Naive thymus-derived CD4-positive, alpha-beta T cell (primary cell): ENCODE data around the gene BAZ1B. TPM values are rescaled to one million over a fixed set of nuclear protein-coding genes. Genes with fewer than 3 reads are reported as not detected.

Source experiments
- ATAC-seq: fragments of 150-1000 bp; cut with Tn5 transposase; 2 replicates; pipeline ENCODE4 v1.10.0; 2021; ENCODE audit warnings: mild to moderate bottlenecking, moderate library complexity
- CTCF ChIA-PET: fragments of 350-600 bp; sonication (Branson Sonifier 250); formaldehyde crosslinking; loops from one replicate; lab custom pipeline; 2021; ENCODE audit warnings: antibody characterized with exemption; lab: Charles Lee
- POLR2A ChIA-PET: fragments of 350-600 bp; sonication (Branson Sonifier 250); formaldehyde crosslinking; loops from one replicate; lab custom pipeline; 2021; ENCODE audit warnings: antibody characterized with exemption, inconsistent platforms; lab: Charles Lee
- DNase-seq, 9 donors: peaks; one replicate each; pipeline versions ENCODE4 v3.0.0 to v3.0.0-alpha.2; 2020 to 2022; ENCODE audit warnings: mixed read lengths in 1 of 9
- H3K27ac ChIP-seq: one replicate; pipeline ENCODE4 v1.7.0; 2013; ENCODE audit warnings: mild to moderate bottlenecking, low read depth, low read length, moderate library complexity
- H3K27me3 ChIP-seq, 2 donors: one replicate each; pipeline ENCODE4 v1.7.0; 2013; ENCODE audit warnings: low read length in 2 of 2, mild to moderate bottlenecking in 2 of 2, moderate library complexity in 2 of 2; ENCODE audit not compliant: control insufficient read depth in 2 of 2, insufficient read depth in 2 of 2
- H3K36me3 ChIP-seq, 3 experiments: 1 replicate in 2 of 3; 2 replicates in 1 of 3; pipeline ENCODE4 v1.7.0; 2013; ENCODE audit warnings: low read length in 3 of 3, mild to moderate bottlenecking in 3 of 3, moderate library complexity in 1 of 3; ENCODE audit not compliant: insufficient read depth in 3 of 3, control insufficient read depth in 2 of 3
- H3K4me1 ChIP-seq, 2 donors: one replicate each; pipeline ENCODE4 v1.7.0; 2013; ENCODE audit warnings: low read length in 2 of 2, mild to moderate bottlenecking in 2 of 2, moderate library complexity in 1 of 2; ENCODE audit not compliant: control insufficient read depth in 2 of 2, insufficient read depth in 2 of 2
- H3K4me3 ChIP-seq: 2 replicates; pipeline ENCODE4 v1.7.0; 2013; ENCODE audit warnings: mild to moderate bottlenecking, low read length
- H3K9me3 ChIP-seq, 3 experiments: 1 replicate in 2 of 3; 2 replicates in 1 of 3; pipeline ENCODE4 v1.7.0; 2013; ENCODE audit warnings: low read length in 3 of 3; ENCODE audit not compliant: control insufficient read depth in 2 of 3
- H3K27ac Mint-ChIP-seq, 9 donors: one replicate each; pipeline ENCODE4 v1.8.0; 2020 to 2022; ENCODE audit warnings: mixed read lengths in 9 of 9, mild to moderate bottlenecking in 8 of 9, moderate library complexity in 5 of 9, inconsistent platforms in 2 of 9
- H3K27me3 Mint-ChIP-seq, 5 donors: one replicate each; pipeline ENCODE4 v1.8.0; 2021 to 2022; ENCODE audit warnings: mixed read lengths in 5 of 5, mild to moderate bottlenecking in 1 of 5
- H3K36me3 Mint-ChIP-seq, 5 donors: one replicate each; pipeline ENCODE4 v1.8.0; 2020 to 2022; ENCODE audit warnings: mixed read lengths in 5 of 5, mild to moderate bottlenecking in 3 of 5, inconsistent platforms in 1 of 5
- H3K4me1 Mint-ChIP-seq, 7 donors: one replicate each; pipeline ENCODE4 v1.8.0; 2020 to 2022; ENCODE audit warnings: mixed read lengths in 7 of 7, mild to moderate bottlenecking in 3 of 7, inconsistent platforms in 1 of 7
- H3K4me3 Mint-ChIP-seq, 10 donors: one replicate each; pipeline ENCODE4 v1.8.0; 2020 to 2022; ENCODE audit warnings: mild to moderate bottlenecking in 10 of 10, mixed read lengths in 10 of 10, moderate library complexity in 6 of 10, inconsistent platforms in 2 of 10
- H3K9me3 Mint-ChIP-seq, 11 donors: one replicate each; pipeline ENCODE4 v1.8.0; 2020 to 2022; ENCODE audit warnings: mixed read lengths in 11 of 11, mild to moderate bottlenecking in 4 of 11, inconsistent platforms in 1 of 11, moderate library complexity in 1 of 11
- intact Hi-C, 2 donors: fragments of 100-400 bp; cut with micrococcal nuclease; formaldehyde crosslinking; loops; one replicate each; pipeline ENCODE4 v1.15.1; 2023
- polyA plus RNA-seq, 2 donors: library from polyadenylated mRNA; unstranded; fragments of 300-500 nt; fragmentation: Illumina TruSeq; gene quantifications; one replicate each; pipeline ENCODE4 v1.2.3, GENCODE V29; 2021
- total RNA-seq, 6 experiments: library from RNA in 5 of 6; stranded (reverse) in 5 of 6; gene quantifications; 1 replicate in 5 of 6; 2 replicates in 1 of 6; pipeline ENCODE4 v1.2.3 and lab custom pipeline; 2021 to 2026

The BAZ1B gene
- total and polyA plus RNA-seq, 7 experiments from 2014 or later: 14.7 to 90.3 (median 47.1) TPM

DNA sequence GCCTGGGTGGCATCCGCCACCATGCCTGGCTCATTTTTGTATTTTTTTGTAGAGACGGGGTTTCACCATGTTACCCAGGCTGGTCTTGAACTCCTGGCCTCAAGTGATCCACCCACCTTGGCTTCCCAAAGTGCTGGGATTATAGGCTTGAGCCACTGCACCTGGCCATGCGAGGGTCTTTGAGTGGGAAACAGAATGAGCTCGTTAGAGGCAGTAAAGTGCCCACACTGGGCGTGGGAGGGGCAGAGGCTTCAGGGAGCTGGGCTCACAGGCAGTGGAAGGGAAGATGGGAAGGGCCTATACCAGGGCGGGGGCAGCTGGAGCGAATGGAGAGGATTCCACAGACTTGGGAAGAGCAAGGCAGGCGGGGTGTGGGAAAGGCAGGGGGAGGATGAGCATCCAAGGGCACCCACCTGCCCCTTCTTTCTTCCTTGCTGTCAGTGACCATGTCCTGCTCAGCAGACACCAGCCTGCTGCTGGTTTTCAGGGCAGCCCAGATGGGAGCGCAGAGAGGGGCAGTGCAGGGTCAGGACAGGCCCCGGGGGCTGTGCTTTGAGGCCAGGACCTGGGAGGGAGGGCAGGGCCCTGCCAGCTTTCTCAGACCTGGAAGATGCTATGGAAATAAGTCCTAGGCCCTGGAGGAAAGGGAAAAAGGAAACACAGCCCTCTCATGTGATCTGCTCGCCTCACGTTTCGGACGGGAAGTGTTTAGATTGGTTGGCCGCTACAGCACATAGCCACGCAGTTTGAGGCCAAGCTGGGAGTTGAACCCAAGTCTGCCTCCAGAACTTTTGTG is 84.3 kb downstream of the BAZ1B start:
- peaks cover 0 to 4% (median 0%) of the 10 kb centered on the region in 5 donors for H3K27me3 Mint-ChIP-seq
- H3K27me3 ChIP-seq: no peaks in the 10 kb centered on the region
- ChIA-PET POLR2A (interaction anchor here (0.6 kb wide), 1 partner anchor 18 kb away, joined by 3 read pairs; no protein-coding TSS in a partner anchor), CTCF (no interaction called here)
- H3K4me1 Mint-ChIP-seq: peaks cover 0 to 5% (median 2%) of the 10 kb centered on the region in 7 donors
- intact Hi-C loops: loop anchor here in 1 of 2 donors (10.0 kb wide), 1 partner anchor 277 kb away; the partner anchor contains the start of gene STX1A
- H3K4me3 ChIP-seq: no peak overlapping the region
- no peak overlapping the region for H3K4me3 Mint-ChIP-seq
- peaks cover 4 to 18% (median 10%) of the 10 kb centered on the region in 3 experiments for H3K36me3 ChIP-seq
- peaks cover 4 to 20% (median 8%) of the 10 kb centered on the region in 5 donors for H3K36me3 Mint-ChIP-seq
- H3K27ac ChIP-seq: no peak overlapping the region
- H3K27ac Mint-ChIP-seq: peak overlapping the region in 3 of 9 donors; percentile 25 to 76 (median 34)
- ATAC-seq (no peak), DNase-seq (no peak)
- peaks cover 0 to 5% (median 0%) of the 10 kb centered on the region in 11 donors for H3K9me3 Mint-ChIP-seq
- no peaks in the 10 kb centered on the region for H3K9me3 ChIP-seq
- no peaks in the 10 kb centered on the region for H3K4me1 ChIP-seq

DNA sequence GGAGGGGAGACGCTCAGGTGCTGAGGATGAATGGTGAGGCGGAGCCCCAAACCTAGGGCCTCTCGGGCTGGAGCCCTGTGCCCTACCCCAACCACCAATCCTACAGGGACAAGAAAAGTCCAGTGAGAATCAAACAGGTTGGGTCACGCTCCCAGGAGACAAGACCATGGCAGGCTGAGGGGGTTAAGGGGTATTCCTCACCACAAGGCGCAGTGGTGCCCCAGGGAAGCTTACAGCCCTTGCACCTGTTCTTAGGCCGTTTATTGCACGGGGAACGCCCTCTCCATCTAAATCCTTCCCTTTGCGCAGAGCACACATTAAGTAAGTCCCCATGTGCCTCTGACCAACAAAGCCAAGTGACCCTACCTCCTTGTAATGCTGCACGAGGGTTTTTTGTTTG is 85.0 kb downstream of the BAZ1B start:
- H3K4me1 Mint-ChIP-seq: peaks cover 0 to 8% (median 5%) of the 10 kb centered on the region in 7 donors
- ChIA-PET CTCF (no interaction called here), POLR2A (no interaction called here)
- peak overlapping the region in 2 of 9 donors; percentile 22 to 34 for H3K27ac Mint-ChIP-seq
- peaks cover 0 to 4% (median 0%) of the 10 kb centered on the region in 5 donors for H3K27me3 Mint-ChIP-seq
- Histone ChIP-seq H3K9me3 (no peaks in the 10 kb centered on the region), H3K36me3 (peaks cover 4 to 11% (median 9%) of the 10 kb centered on the region in 3 experiments), H3K27ac (no peak overlapping the region), H3K27me3 (no peaks in the 10 kb centered on the region), H3K4me1 (no peaks in the 10 kb centered on the region), H3K4me3 (no peak overlapping the region)
- peaks cover 0 to 16% (median 5%) of the 10 kb centered on the region in 5 donors for H3K36me3 Mint-ChIP-seq
- H3K9me3 Mint-ChIP-seq: peaks cover 0 to 5% (median 0%) of the 10 kb centered on the region in 11 donors
- ATAC-seq: no peak
- intact Hi-C loops: loop anchor here in 1 of 2 donors (10.0 kb wide), 1 partner anchor 278 kb away; the partner anchor contains the start of gene STX1A
- no peak for DNase-seq
- H3K4me3 Mint-ChIP-seq: no peak overlapping the region

DNA sequence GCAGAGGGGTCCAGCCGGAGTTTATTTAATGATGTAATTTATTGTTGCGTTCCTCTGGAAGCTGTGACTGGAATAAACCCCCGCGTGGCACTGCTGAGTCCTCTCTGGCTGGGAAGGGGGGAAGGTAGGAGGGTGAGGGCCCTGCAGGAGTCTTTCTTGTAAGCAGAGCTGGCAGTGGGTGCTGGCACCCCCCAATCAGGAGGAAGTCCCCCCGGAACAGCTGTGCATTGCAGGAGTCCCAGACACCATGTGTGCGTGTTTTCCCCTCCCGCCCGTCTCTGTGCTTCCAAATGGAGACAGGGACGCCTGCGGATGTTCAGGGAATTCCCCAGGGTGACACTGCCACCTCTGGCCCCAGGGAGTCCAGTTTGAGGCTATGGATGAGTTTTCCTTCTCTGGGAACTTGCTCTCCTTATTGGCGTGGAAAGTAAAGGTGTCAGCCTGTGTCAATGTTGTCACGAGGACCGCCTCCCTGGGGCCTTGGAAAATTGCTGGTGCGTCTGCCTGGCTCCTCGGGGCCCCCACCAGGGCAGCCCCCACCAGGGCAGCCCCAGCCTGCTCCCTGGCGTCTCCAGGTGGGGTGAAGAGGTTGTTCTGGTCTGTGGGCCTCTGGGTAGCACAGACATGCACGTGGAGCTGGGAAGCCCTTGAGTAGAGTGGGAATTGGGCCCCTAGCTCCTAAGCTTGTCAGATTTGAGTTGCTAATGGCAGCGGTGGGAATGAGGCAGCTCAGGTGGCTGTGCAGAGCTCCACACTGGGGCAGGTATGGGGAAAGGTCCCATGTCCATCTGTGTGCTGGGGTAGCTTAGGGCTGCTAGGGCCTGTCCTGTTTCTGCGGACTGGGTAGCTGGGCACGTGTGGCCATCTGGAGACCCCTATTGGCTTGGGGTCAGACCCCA is 85.8 kb downstream of the BAZ1B start:
- no peaks in the 10 kb centered on the region for H3K27me3 ChIP-seq
- peaks cover 0 to 5% (median 0%) of the 10 kb centered on the region in 11 donors for H3K9me3 Mint-ChIP-seq
- H3K4me3 Mint-ChIP-seq: peak overlapping the region in 1 of 10 donors; percentile 51
- H3K27ac Mint-ChIP-seq: no peak overlapping the region
- H3K9me3 ChIP-seq: no peaks in the 10 kb centered on the region
- no peak overlapping the region for H3K27ac ChIP-seq
- H3K36me3 ChIP-seq: peaks cover 3 to 5% (median 4%) of the 10 kb centered on the region in 3 experiments
- no peak overlapping the region for H3K4me3 ChIP-seq
- ATAC-seq (no peak), DNase-seq (no peak)
- H3K27me3 Mint-ChIP-seq: peaks cover 0 to 4% (median 0%) of the 10 kb centered on the region in 5 donors
- intact Hi-C loops: loop anchor here in 1 of 2 donors (10.0 kb wide), 1 partner anchor 279 kb away; the partner anchor contains the start of gene STX1A
- peaks cover 0 to 13% (median 1%) of the 10 kb centered on the region in 5 donors for H3K36me3 Mint-ChIP-seq
- H3K4me1 ChIP-seq: no peaks in the 10 kb centered on the region
- POLR2A ChIA-PET: no interaction called here
- CTCF ChIA-PET: no interaction called here
- peaks cover 0 to 14% (median 6%) of the 10 kb centered on the region in 7 donors for H3K4me1 Mint-ChIP-seq

- no peaks in the 10 kb centered on the region for H3K4me1 ChIP-seq
- H3K4me3 ChIP-seq: no peak overlapping the region
- Mint-ChIP-seq H3K4me1 (peaks cover 0 to 15% (median 7%) of the 10 kb centered on the region in 7 donors), H3K36me3 (peaks cover 0 to 6% (median 0%) of the 10 kb centered on the region in 5 donors), H3K9me3 (peaks cover 0 to 5% (median 0%) of the 10 kb centered on the region in 11 donors), H3K27me3 (peaks cover 0 to 4% (median 0%) of the 10 kb centered on the region in 5 donors), H3K27ac (no peak overlapping the region), H3K4me3 (peak overlapping the region in 2 of 10 donors; percentile 73 to 78)
- CTCF ChIA-PET: interaction anchor here (0.6 kb wide), 1 partner anchor 114 kb away, joined by 3 read pairs; no protein-coding TSS in a partner anchor
- H3K9me3 ChIP-seq: no peaks in the 10 kb centered on the region
- peaks cover 0 to under 1% (median 0%) of the 10 kb centered on the region in 3 experiments for H3K36me3 ChIP-seq
- no peak for ATAC-seq
- no peak overlapping the region for H3K27ac ChIP-seq
- intact Hi-C loops: loop anchor here in 1 of 2 donors (10.0 kb wide), 1 partner anchor 279 kb away; the partner anchor contains the start of gene STX1A
- no peak for DNase-seq
- H3K27me3 ChIP-seq: no peaks in the 10 kb centered on the region
- POLR2A ChIA-PET: no interaction called here
Observed at GRCh38 chr7:73435471-73436009, 86.6 kb downstream of the BAZ1B start.

DNA sequence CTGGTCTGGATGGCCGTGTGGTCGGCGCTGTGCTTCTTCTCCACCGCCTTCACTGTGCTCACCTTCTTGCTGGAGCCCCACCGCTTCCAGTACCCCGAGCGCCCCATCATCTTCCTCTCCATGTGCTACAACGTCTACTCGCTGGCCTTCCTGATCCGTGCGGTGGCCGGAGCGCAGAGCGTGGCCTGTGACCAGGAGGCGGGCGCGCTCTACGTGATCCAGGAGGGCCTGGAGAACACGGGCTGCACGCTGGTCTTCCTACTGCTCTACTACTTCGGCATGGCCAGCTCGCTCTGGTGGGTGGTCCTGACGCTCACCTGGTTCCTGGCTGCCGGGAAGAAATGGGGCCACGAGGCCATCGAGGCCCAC is 87.4 kb downstream of the BAZ1B start:
- Histone ChIP-seq H3K4me3 (no peak overlapping the region), H3K27me3 (no peaks in the 10 kb centered on the region), H3K4me1 (no peaks in the 10 kb centered on the region), H3K27ac (no peak overlapping the region), H3K9me3 (no peaks in the 10 kb centered on the region), H3K36me3 (no peaks in the 10 kb centered on the region)
- ATAC-seq (no peak), DNase-seq (no peak)
- Mint-ChIP-seq H3K27ac (peak overlapping the region in 2 of 9 donors; percentile 82 to 90), H3K4me3 (peak overlapping the region; percentile 59 to 78 (median 72)), H3K4me1 (peaks cover 4 to 15% (median 10%) of the 10 kb centered on the region in 7 donors), H3K27me3 (peaks cover 0 to 4% (median 0%) of the 10 kb centered on the region in 5 donors), H3K9me3 (peaks cover 0 to 5% (median 0%) of the 10 kb centered on the region in 11 donors), H3K36me3 (no peaks in the 10 kb centered on the region)
- ChIA-PET POLR2A (no interaction called here), CTCF (no interaction called here)
- intact Hi-C loops: loop anchor here (5.0 to 10.0 kb wide), 2 partner anchors 112 to 280 kb away; partner anchors contain the start of gene STX1A (in 1 of the 2)
